ENCODE results near the gene THRB.

GRCh38 chr3:24498391-24498790 is 3.7 kb upstream of the THRB start:
- TF ChIP-seq YY1 (IDR thresholded peaks at IDR 0.05; ENCODE audit: borderline replicate concordance in 1 of 3, control insufficient read depth in 1 of 3, extremely low read depth in 1 of 3, insufficient read depth in 3 of 3, insufficient read length in 1 of 3, insufficient replicate concordance in 2 of 3, low read depth in 1 of 3, low read length in 2 of 3) (no peak), TCF7 (IDR thresholded peaks at IDR 0.05; ENCODE audit: borderline replicate concordance) (no peak), ELF1 (tag; IDR thresholded peaks at IDR 0.05) (no peak), ZFP1 (CRISPR knock-in tag; IDR thresholded peaks at IDR 0.05) (no peak), KDM1A (IDR thresholded peaks at IDR 0.05) (no peak), HCFC1 (IDR thresholded peaks at IDR 0.05; ENCODE audit: low read depth, low read length) (no peak), FOXJ3 (CRISPR knock-in tag; IDR thresholded peaks at IDR 0.05) (no peak), EHMT2 (IDR thresholded peaks at IDR 0.05) (no peak), MAZ (CRISPR knock-in tag; conservative IDR thresholded peaks at IDR 0.05 in 1 of 2, IDR thresholded peaks at IDR 0.05 in 1 of 2) (no peak)
- TF ChIP-seq, protein P1, sequence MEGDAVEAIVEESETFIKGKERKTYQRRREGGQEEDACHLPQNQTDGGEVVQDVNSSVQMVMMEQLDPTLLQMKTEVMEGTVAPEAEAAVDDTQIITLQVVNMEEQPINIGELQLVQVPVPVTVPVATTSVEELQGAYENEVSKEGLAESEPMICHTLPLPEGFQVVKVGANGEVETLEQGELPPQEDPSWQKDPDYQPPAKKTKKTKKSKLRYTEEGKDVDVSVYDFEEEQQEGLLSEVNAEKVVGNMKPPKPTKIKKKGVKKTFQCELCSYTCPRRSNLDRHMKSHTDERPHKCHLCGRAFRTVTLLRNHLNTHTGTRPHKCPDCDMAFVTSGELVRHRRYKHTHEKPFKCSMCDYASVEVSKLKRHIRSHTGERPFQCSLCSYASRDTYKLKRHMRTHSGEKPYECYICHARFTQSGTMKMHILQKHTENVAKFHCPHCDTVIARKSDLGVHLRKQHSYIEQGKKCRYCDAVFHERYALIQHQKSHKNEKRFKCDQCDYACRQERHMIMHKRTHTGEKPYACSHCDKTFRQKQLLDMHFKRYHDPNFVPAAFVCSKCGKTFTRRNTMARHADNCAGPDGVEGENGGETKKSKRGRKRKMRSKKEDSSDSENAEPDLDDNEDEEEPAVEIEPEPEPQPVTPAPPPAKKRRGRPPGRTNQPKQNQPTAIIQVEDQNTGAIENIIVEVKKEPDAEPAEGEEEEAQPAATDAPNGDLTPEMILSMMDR (IDR thresholded peaks at IDR 0.05 in 2 of 3, conservative IDR thresholded peaks at IDR 0.05 in 1 of 3; ENCODE audit: insufficient read depth in 2 of 3, low read depth in 1 of 3, low read length in 3 of 3), result no peak
- TF ChIP-seq, protein P2, sequence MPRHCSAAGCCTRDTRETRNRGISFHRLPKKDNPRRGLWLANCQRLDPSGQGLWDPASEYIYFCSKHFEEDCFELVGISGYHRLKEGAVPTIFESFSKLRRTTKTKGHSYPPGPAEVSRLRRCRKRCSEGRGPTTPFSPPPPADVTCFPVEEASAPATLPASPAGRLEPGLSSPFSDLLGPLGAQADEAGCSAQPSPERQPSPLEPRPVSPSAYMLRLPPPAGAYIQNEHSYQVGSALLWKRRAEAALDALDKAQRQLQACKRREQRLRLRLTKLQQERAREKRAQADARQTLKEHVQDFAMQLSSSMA (CRISPR knock-in tag; IDR thresholded peaks at IDR 0.05), result no peak

Measured in K562 (cell line).